K562 (cell line): ENCODE data around the gene GNAS-AS1. TPM values are rescaled to one million over a fixed set of nuclear protein-coding genes. Genes with fewer than 3 reads are reported as not detected.

ENCODE experiments used
- ATAC-seq: fragments of 200-7000 bp; cut with Tn5 transposase; 3 replicates; pipeline ENCODE4 v1.9.1; 2020; ENCODE audit warnings: moderate library complexity
- BruUV-seq: library from RNA; stranded (reverse); fragments of 400-500 nt; replicated peaks from 2 replicates; lab custom pipeline; 2021; lab: Mats Ljungman, UMichigan
- CTCF ChIA-PET: fragments of 300-600 bp; formaldehyde crosslinking; extraction: SDS; loops from one replicate; lab custom pipeline; 2021; ENCODE audit warnings: low intra/inter-chr PET ratio; lab: Yijun Ruan, JAX
- POLR2A ChIA-PET: fragments of 300-600, 350-650 bp; sonication (Branson Sonifier 250); formaldehyde crosslinking; extraction: SDS; loops from one replicate; lab custom pipeline; 2021; ENCODE audit warnings: antibody characterized with exemption, inconsistent platforms; lab: Yijun Ruan, JAX
- DNase-seq, 4 experiments: peaks; one replicate each; pipeline versions ENCODE4 v3.0.0 to v3.0.0-alpha.2; 2011 to 2018; ENCODE audit warnings: low spot score in 3 of 4, mixed read lengths in 3 of 4; ENCODE audit errors: extremely low read depth in 1 of 4
- FAIRE-seq: peaks from 2 replicates; lab custom pipeline; 2011; peaks lifted over from hg19 to GRCh38; lab: Jason Lieb, UNC
- H2AFZ ChIP-seq: 2 replicates; pipeline ENCODE4 v1.6.0; 2011; ENCODE audit warnings: low read depth, low read length, control low read depth, inconsistent platforms
- H3K27ac ChIP-seq: fragments of 200-600 bp; 3 replicates; pipeline ENCODE4 v1.8.0; 2011; ENCODE audit warnings: low read depth, mild to moderate bottlenecking, control low read depth, inconsistent platforms, low read length, moderate library complexity, mixed read lengths; ENCODE audit errors: extremely low read depth
- H3K27me3 ChIP-seq, 2 experiments: fragments of 300-600 bp in 1 of 2; 2 replicates in 1 of 2; 3 replicates in 1 of 2; pipeline versions ENCODE4 v1.6.0 to v1.8.0; 2011; ENCODE audit warnings: inconsistent platforms in 2 of 2, low read length in 2 of 2, mild to moderate bottlenecking in 1 of 2, mixed read lengths in 1 of 2, moderate library complexity in 1 of 2; ENCODE audit not compliant: control insufficient read depth in 2 of 2, insufficient read depth in 2 of 2
- H3K36me3 ChIP-seq: fragments of 300-600 bp; 3 replicates; pipeline ENCODE4 v1.8.0; 2011; ENCODE audit warnings: mild to moderate bottlenecking, low read length, inconsistent platforms; ENCODE audit not compliant: control insufficient read depth, insufficient read depth
- H3K4me1 ChIP-seq, 2 experiments: fragments of 200-600 bp in 1 of 2; replicated peaks in 1 of 2; 2 replicates in 1 of 2; 3 replicates in 1 of 2; pipeline versions ENCODE4 v1.5.1 to v1.8.0; 2011; ENCODE audit warnings: inconsistent platforms in 2 of 2, low read length in 2 of 2, mild to moderate bottlenecking in 1 of 2, mixed read lengths in 1 of 2, moderate library complexity in 1 of 2; ENCODE audit not compliant: control insufficient read depth in 2 of 2, insufficient read depth in 2 of 2
- H3K4me2 ChIP-seq: 2 replicates; pipeline ENCODE4 v1.6.1; 2011; ENCODE audit warnings: low read length, control low read depth, inconsistent platforms, mixed read lengths; ENCODE audit not compliant: insufficient read depth
- H3K4me3 ChIP-seq: fragments of 200-600 bp; sonication (generic), shearing (Covaris generic); 2 replicates; pipeline ENCODE4 v1.5.1; 2016; ENCODE audit warnings: control low read depth, inconsistent platforms
- H3K79me2 ChIP-seq: fragments of 200-600 bp; 3 replicates; pipeline ENCODE4 v1.8.0; 2011; ENCODE audit warnings: low read length, inconsistent platforms; ENCODE audit not compliant: control insufficient read depth, insufficient read depth
- H3K9ac ChIP-seq, 2 experiments: 2 replicates each; pipeline versions ENCODE4 v1.6.0 to v1.6.1; 2011; ENCODE audit warnings: low read depth in 2 of 2, low read length in 2 of 2, control low read depth in 1 of 2, inconsistent platforms in 1 of 2, mild to moderate bottlenecking in 1 of 2, mixed read lengths in 1 of 2; ENCODE audit not compliant: insufficient read depth in 1 of 2
- H3K9me1 ChIP-seq: one replicate; pipeline ENCODE4 v1.6.0; 2011; ENCODE audit warnings: inconsistent platforms, mild to moderate bottlenecking, low read length, moderate library complexity; ENCODE audit not compliant: control insufficient read depth, insufficient read depth
- H3K9me3 ChIP-seq: replicated peaks from 2 replicates; pipeline ENCODE4 v1.5.1; 2011; ENCODE audit warnings: low read depth, low read length, inconsistent platforms; ENCODE audit not compliant: control insufficient read depth, insufficient read depth
- H4K20me1 ChIP-seq: replicated peaks from 2 replicates; pipeline ENCODE4 v1.6.1; 2011; ENCODE audit warnings: low read length, inconsistent platforms, mixed read lengths; ENCODE audit not compliant: control insufficient read depth, insufficient read depth
- E2F3 ChIP-seq: fragments of 250-450 bp; sonication (Bioruptor Pico); IDR thresholded peaks from 2 replicates; pipeline ENCODE4 v1.4.0; 2020; ENCODE audit warnings: mild to moderate bottlenecking
- GABPB1 ChIP-seq: sonication (generic); formaldehyde crosslinking; IDR thresholded peaks from 2 replicates; pipeline ENCODE4 v1.8.0; 2022; ENCODE audit warnings: mild to moderate bottlenecking, missing genetic modification reagents
- HLTF ChIP-seq: fragments of 450-650 bp; IDR thresholded peaks from 2 replicates; pipeline ENCODE4 v1.6.1; 2016
- KLF6 ChIP-seq: fragments of 250-450 bp; sonication (Bioruptor Pico); IDR thresholded peaks from 2 replicates; pipeline ENCODE4 v1.4.0; 2020; ENCODE audit warnings: mild to moderate bottlenecking, moderate library complexity, borderline replicate concordance
- PHF8 ChIP-seq: fragments of 200-600 bp; sonication (generic); IDR thresholded peaks from 2 replicates; pipeline ENCODE4 v1.6.1; 2012; ENCODE audit warnings: mixed run types, mild to moderate bottlenecking, inconsistent platforms, low read length, moderate library complexity, borderline replicate concordance
- RBFOX2 ChIP-seq: fragments of 200-400 bp; formaldehyde crosslinking; IDR thresholded peaks from 2 replicates; pipeline ENCODE4 v1.6.1; 2017; ENCODE audit warnings: low read depth, mild to moderate bottlenecking, low read length, moderate library complexity
- ZBTB49 ChIP-seq: sonication (generic); formaldehyde crosslinking; IDR thresholded peaks from 2 replicates; pipeline ENCODE4 v1.8.0; 2022; ENCODE audit warnings: missing genetic modification reagents, mild to moderate bottlenecking, borderline replicate concordance
- ZFPM2 ChIP-seq: fragments of 250-450 bp; sonication (Bioruptor Pico); IDR thresholded peaks from 2 replicates; pipeline ENCODE4 v1.5.1; 2022; ENCODE audit warnings: mild to moderate bottlenecking
- ZNF584 ChIP-seq: fragments of 200-800 bp; sonication (Bioruptor generic); IDR thresholded peaks from 2 replicates; pipeline ENCODE4 v1.6.1; 2016; ENCODE audit warnings: low read depth, mild to moderate bottlenecking, missing genetic modification characterization, missing compliant biosample characterization
- ZNF589 ChIP-seq: fragments of 200-800 bp; sonication (Bioruptor generic); IDR thresholded peaks from 2 replicates; pipeline ENCODE4 v1.6.1; 2016; ENCODE audit warnings: low read depth, missing genetic modification characterization, missing compliant biosample characterization
- ZSCAN29 ChIP-seq: fragments of 450-650 bp; IDR thresholded peaks from 2 replicates; pipeline ENCODE4 v1.6.1; 2017
- WGBS: fragments of 100-300 bp; shearing (Covaris generic); methylation state at CpG from one replicate; pipeline ENCODE4 v1.1.6; 2016; ENCODE audit warnings: low coverage, mixed read lengths; ENCODE audit not compliant: insufficient coverage; ENCODE audit errors: missing lambda C conversion rate; 5-methylcytosine and 5-hydroxymethylcytosine counted together
- in situ Hi-C: fragments of 300-500 bp; cut with MboI; formaldehyde crosslinking; loops from 4 replicates; pipeline ENCODE4 v1.15.0; 2018; ENCODE audit warnings: inconsistent platforms, mixed read lengths
- intact Hi-C: fragments of 100-400 bp; cut with micrococcal nuclease; formaldehyde crosslinking; loops from 2 replicates; pipeline ENCODE4 v1.14.2; 2022
- polyA plus RNA-seq, 8 experiments: library from polyadenylated mRNA; depleted of rRNA in 4 of 8; stranded (reverse) in 5 of 8; unstranded in 3 of 8; fragments of >200 nt; fragmentation: Nextera tagmentation in 2 of 8; fragmentation: Illumina TruSeq in 1 of 8; extraction: Ambion mirVana in 2 of 8; extraction: Trizol in 1 of 8; gene quantifications; 2 replicates each; pipeline versions ENCODE4 v1.2.1 to v1.2.3, GENCODE V29; 2011 to 2014; ENCODE audit warnings: inconsistent platforms in 1 of 8, missing spikeins in 1 of 8
- total RNA-seq, 7 experiments: library from RNA; depleted of rRNA in 6 of 7; stranded (reverse); fragments of >200 nt in 6 of 7; fragmentation: Illumina TruSeq in 2 of 7; extraction: Trizol in 2 of 7; gene quantifications; 2 replicates each; pipeline versions ENCODE4 v1.2.1 to v1.2.3, GENCODE V29; 2011 to 2021; ENCODE audit warnings: low replicate concordance in 1 of 7
- TF ChIP-seq, protein P1 (sequence below): fragments of 250-450 bp; sonication (Bioruptor Pico); IDR thresholded peaks from 2 replicates; pipeline ENCODE4 v1.5.0; 2020; ENCODE audit warnings: mild to moderate bottlenecking, borderline replicate concordance
- TF ChIP-seq, protein P2 (sequence below): sonication (generic); formaldehyde crosslinking; IDR thresholded peaks from 2 replicates; pipeline ENCODE4 v1.8.0; 2022; ENCODE audit warnings: missing genetic modification reagents, mild to moderate bottlenecking, borderline replicate concordance

GNAS-AS1 gene
- total and polyA plus RNA-seq, 9 of the 15 experiments (the other 6 are each of a cell fraction or from before 2014, with no cell fraction given): 0.04 to 2.5 (median 0.25) TPM

DNA sequence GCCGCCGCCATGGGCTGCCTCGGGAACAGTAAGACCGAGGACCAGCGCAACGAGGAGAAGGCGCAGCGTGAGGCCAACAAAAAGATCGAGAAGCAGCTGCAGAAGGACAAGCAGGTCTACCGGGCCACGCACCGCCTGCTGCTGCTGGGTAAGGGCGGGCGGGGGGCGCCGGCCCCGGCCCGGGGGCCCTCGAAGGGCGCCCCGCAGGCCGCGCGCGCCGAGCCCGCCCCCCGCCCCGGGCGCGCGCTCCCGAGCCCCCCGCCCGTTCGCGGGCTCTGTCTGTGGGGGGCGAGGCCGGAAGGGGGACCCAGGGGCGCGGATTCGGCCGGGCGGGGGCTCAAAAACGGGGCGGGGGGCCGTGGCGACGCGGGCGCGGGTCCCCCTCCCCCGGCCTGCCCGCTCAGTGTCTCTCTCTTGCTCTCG lies 41.0 kb upstream of the GNAS-AS1 start:
- Histone ChIP-seq H4K20me1 (no peaks in the 10 kb centered on the region; the same call in 1 of the 2 replicates), H3K4me3 (peak overlapping the region; percentile 92), H3K27me3 (no peaks in the 10 kb centered on the region), H3K9ac (peak overlapping the region; percentile 83 to 96), H3K9me1 (no peaks in the 10 kb centered on the region), H3K9me3 (no peaks in the 10 kb centered on the region), H3K4me2 (peak overlapping the region; percentile 83; the same call in 1 of the 2 replicates), H3K36me3 (peaks cover 24% of the 10 kb centered on the region; the same call in 2 of the 3 replicates), H3K27ac (peak overlapping the region; percentile 96), H2AFZ (peak overlapping the region; percentile 48; the same call in 1 of the 2 replicates), H3K4me1 (peaks cover 13 to 23% of the 10 kb centered on the region in 2 experiments; a peak in 4 of 5 replicates), H3K79me2 (peaks cover 58% of the 10 kb centered on the region)
- no peak for FAIRE-seq
- intact Hi-C loops (loop anchor here (5.0 kb wide), 2 partner anchors 91 to 141 kb away; partner anchors contain the start of genes ATP5F1E and NELFCD), in situ Hi-C loops (no loop called here)
- WGBS: 1% methylated on average over 12 of the region's 55 CpGs
- POLR2A ChIA-PET: interaction anchor here (0.8 kb wide), 1 partner anchor 10 kb away, joined by 3 read pairs; no protein-coding TSS in a partner anchor
- no peak for ATAC-seq
- DNase-seq: peak; percentile 44 to 81 (median 72)
- BruUV-seq: no TSS peak
- CTCF ChIA-PET: no interaction called here
- TF ChIP-seq HLTF (no peak), ZNF589 (0 out of 2 replicates have a peak, but pooled peaks have one; percentile 34), GABPB1 (CRISPR knock-in tag) (no peak), RBFOX2 (peak; percentile 44; the same call in 1 of the 2 replicates), PHF8 (peak; percentile 43; the same call in 1 of the 2 replicates), ZSCAN29 (no peak), E2F3 (CRISPR knock-in tag) (no peak), KLF6 (CRISPR knock-in tag) (no peak), ZNF584 (no peak), ZBTB49 (CRISPR knock-in tag) (no peak), ZFPM2 (CRISPR knock-in tag) (no peak)
- TF ChIP-seq, protein P1, sequence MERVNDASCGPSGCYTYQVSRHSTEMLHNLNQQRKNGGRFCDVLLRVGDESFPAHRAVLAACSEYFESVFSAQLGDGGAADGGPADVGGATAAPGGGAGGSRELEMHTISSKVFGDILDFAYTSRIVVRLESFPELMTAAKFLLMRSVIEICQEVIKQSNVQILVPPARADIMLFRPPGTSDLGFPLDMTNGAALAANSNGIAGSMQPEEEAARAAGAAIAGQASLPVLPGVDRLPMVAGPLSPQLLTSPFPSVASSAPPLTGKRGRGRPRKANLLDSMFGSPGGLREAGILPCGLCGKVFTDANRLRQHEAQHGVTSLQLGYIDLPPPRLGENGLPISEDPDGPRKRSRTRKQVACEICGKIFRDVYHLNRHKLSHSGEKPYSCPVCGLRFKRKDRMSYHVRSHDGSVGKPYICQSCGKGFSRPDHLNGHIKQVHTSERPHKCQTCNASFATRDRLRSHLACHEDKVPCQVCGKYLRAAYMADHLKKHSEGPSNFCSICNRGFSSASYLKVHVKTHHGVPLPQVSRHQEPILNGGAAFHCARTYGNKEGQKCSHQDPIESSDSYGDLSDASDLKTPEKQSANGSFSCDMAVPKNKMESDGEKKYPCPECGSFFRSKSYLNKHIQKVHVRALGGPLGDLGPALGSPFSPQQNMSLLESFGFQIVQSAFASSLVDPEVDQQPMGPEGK: no peak
- TF ChIP-seq, protein P2, sequence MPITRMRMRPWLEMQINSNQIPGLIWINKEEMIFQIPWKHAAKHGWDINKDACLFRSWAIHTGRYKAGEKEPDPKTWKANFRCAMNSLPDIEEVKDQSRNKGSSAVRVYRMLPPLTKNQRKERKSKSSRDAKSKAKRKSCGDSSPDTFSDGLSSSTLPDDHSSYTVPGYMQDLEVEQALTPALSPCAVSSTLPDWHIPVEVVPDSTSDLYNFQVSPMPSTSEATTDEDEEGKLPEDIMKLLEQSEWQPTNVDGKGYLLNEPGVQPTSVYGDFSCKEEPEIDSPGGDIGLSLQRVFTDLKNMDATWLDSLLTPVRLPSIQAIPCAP (CRISPR knock-in tag): no peak
